WTC11 (cell line): ENCODE measurements around the gene GADL1. TPM values are rescaled to one million over a fixed set of nuclear protein-coding genes. Genes with fewer than 3 reads are reported as not detected.

ENCODE experiments used
- ATAC-seq: fragments of 200-7000 bp; cut with Tn5 transposase; 2 replicates; pipeline ENCODE4 v1.10.0; 2021; ENCODE audit warnings: mild to moderate bottlenecking, moderate library complexity
- CTCF ChIA-PET: fragments of 300-600 bp; sonication (Branson Sonifier 250); formaldehyde crosslinking; loops from one replicate; lab custom pipeline; 2021; ENCODE audit warnings: antibody characterized with exemption; lab: Charles Lee
- POLR2A ChIA-PET: fragments of 350-600 bp; sonication (Branson Sonifier 250); formaldehyde crosslinking; loops from one replicate; lab custom pipeline; 2021; ENCODE audit warnings: antibody characterized with exemption; lab: Charles Lee
- DNase-seq: peaks from one replicate; pipeline ENCODE4 v3.0.0; 2021; ENCODE audit warnings: low spot score
- H3K27ac Mint-ChIP-seq: 2 replicates; pipeline ENCODE4 v1.8.0; 2021; ENCODE audit warnings: mixed read lengths
- H3K27me3 Mint-ChIP-seq: 2 replicates; pipeline ENCODE4 v1.8.0; 2021; ENCODE audit warnings: low read depth, mild to moderate bottlenecking, moderate library complexity, mixed read lengths
- H3K36me3 Mint-ChIP-seq: 2 replicates; pipeline ENCODE4 v1.8.0; 2021; ENCODE audit warnings: mixed read lengths
- H3K4me1 Mint-ChIP-seq: 2 replicates; pipeline ENCODE4 v1.8.0; 2022; ENCODE audit warnings: mixed read lengths
- H3K4me3 Mint-ChIP-seq: 2 replicates; pipeline ENCODE4 v1.8.0; 2021; ENCODE audit warnings: mild to moderate bottlenecking, moderate library complexity, mixed read lengths
- H3K9me3 Mint-ChIP-seq: 2 replicates; pipeline ENCODE4 v1.8.0; 2021; ENCODE audit warnings: mixed read lengths
- ETV6 ChIP-seq: sonication (generic); formaldehyde crosslinking; IDR thresholded peaks from 2 replicates; pipeline ENCODE4 v1.8.1; 2022; ENCODE audit warnings: mild to moderate bottlenecking, missing genetic modification reagents
- FOXP1 ChIP-seq: sonication (generic); formaldehyde crosslinking; IDR thresholded peaks from 2 replicates; pipeline ENCODE4 v1.8.0; 2022; ENCODE audit warnings: missing genetic modification reagents, mild to moderate bottlenecking, moderate library complexity, borderline replicate concordance
- GTF2I ChIP-seq: fragments of 250-450 bp; sonication (Bioruptor Pico); conservative IDR thresholded peaks from 2 replicates; pipeline ENCODE4 v1.4.0; 2021; ENCODE audit warnings: mild to moderate bottlenecking
- IRF2 ChIP-seq: sonication (generic); formaldehyde crosslinking; IDR thresholded peaks from 2 replicates; pipeline ENCODE4 v1.8.0; 2022; ENCODE audit warnings: low read depth, missing genetic modification reagents, borderline replicate concordance
- JUN ChIP-seq: sonication (generic); formaldehyde crosslinking; IDR thresholded peaks from 2 replicates; pipeline ENCODE4 v1.8.0; 2023; ENCODE audit warnings: mild to moderate bottlenecking, missing genetic modification reagents
- PRRX2 ChIP-seq: fragments of 250-450 bp; sonication (Bioruptor Pico); IDR thresholded peaks from 2 replicates; pipeline ENCODE4 v1.8.0; 2021; ENCODE audit warnings: mild to moderate bottlenecking
- SP1 ChIP-seq: sonication (generic); formaldehyde crosslinking; conservative IDR thresholded peaks from 2 replicates; pipeline ENCODE4 v1.8.1; 2022; ENCODE audit warnings: missing genetic modification reagents
- TEAD4 ChIP-seq: sonication (generic); formaldehyde crosslinking; IDR thresholded peaks from 2 replicates; pipeline ENCODE4 v1.8.0; 2022; ENCODE audit warnings: mild to moderate bottlenecking, missing genetic modification reagents
- USF1 ChIP-seq: sonication (generic); formaldehyde crosslinking; IDR thresholded peaks from 2 replicates; pipeline ENCODE4 v1.8.0; 2022; ENCODE audit warnings: mild to moderate bottlenecking, missing genetic modification reagents
- ZBTB43 ChIP-seq: sonication (generic); formaldehyde crosslinking; IDR thresholded peaks from 2 replicates; pipeline ENCODE4 v1.8.1; 2023; ENCODE audit warnings: mild to moderate bottlenecking, missing genetic modification reagents
- ZNF263 ChIP-seq: sonication (generic); formaldehyde crosslinking; IDR thresholded peaks from 2 replicates; pipeline ENCODE4 v1.8.1; 2022; ENCODE audit warnings: low read depth, mild to moderate bottlenecking, moderate library complexity, missing genetic modification reagents
- ZNF532 ChIP-seq: fragments of 250-450 bp; sonication (Bioruptor Pico); IDR thresholded peaks from 2 replicates; pipeline ENCODE4 v1.9.0; 2021; ENCODE audit warnings: mild to moderate bottlenecking, borderline replicate concordance
- ZNF671 ChIP-seq: fragments of 250-450 bp; sonication (Bioruptor Pico); IDR thresholded peaks from 2 replicates; pipeline ENCODE4 v1.8.0; 2021; ENCODE audit warnings: mild to moderate bottlenecking
- total RNA-seq: library from RNA; stranded (reverse); gene quantifications from 3 replicates; pipeline ENCODE4 v1.2.3, GENCODE V29; 2021
- TF ChIP-seq, protein P1 (sequence below): fragments of 250-450 bp; sonication (Bioruptor Pico); IDR thresholded peaks from 2 replicates; pipeline ENCODE4 v1.9.0; 2021; ENCODE audit warnings: mild to moderate bottlenecking

The GADL1 gene
- total RNA-seq, 1 experiment from 2014 or later = 0.15 TPM

DNA sequence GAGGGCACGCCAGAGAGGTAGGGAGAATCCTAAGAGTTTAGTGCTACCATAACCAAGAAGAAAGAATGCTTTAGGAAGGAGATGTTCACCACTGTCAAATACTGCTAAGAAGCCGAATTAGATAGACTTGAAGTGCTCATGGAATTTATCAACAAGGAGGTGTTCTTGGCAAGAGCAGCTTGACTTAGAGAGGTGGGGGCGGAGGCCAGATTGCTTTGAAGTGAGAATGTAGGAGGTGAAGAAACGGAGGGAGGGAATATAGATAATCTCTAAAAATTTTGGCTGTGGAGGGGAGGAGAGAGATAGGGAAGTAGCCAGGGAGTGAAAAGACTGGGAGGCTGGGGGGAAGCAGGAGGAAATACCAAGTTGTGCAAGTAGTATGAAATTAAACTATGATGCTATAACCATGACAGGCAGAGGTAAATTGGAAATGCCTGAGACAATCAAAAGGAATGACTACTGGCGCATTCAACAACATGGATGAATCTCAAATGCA lies 35.5 kb downstream of the GADL1 start:
- TF ChIP-seq, protein P1, sequence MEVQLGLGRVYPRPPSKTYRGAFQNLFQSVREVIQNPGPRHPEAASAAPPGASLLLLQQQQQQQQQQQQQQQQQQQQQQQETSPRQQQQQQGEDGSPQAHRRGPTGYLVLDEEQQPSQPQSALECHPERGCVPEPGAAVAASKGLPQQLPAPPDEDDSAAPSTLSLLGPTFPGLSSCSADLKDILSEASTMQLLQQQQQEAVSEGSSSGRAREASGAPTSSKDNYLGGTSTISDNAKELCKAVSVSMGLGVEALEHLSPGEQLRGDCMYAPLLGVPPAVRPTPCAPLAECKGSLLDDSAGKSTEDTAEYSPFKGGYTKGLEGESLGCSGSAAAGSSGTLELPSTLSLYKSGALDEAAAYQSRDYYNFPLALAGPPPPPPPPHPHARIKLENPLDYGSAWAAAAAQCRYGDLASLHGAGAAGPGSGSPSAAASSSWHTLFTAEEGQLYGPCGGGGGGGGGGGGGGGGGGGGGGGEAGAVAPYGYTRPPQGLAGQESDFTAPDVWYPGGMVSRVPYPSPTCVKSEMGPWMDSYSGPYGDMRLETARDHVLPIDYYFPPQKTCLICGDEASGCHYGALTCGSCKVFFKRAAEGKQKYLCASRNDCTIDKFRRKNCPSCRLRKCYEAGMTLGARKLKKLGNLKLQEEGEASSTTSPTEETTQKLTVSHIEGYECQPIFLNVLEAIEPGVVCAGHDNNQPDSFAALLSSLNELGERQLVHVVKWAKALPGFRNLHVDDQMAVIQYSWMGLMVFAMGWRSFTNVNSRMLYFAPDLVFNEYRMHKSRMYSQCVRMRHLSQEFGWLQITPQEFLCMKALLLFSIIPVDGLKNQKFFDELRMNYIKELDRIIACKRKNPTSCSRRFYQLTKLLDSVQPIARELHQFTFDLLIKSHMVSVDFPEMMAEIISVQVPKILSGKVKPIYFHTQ = no peak
- no peak for TF ChIP-seq ETV6 (CRISPR knock-in tag)
- no peak for TF ChIP-seq JUN (CRISPR knock-in tag)
- Mint-ChIP-seq H3K4me3 (no peak overlapping the region), H3K4me1 (peaks cover 14% of the 10 kb centered on the region), H3K27me3 (no peaks in the 10 kb centered on the region), H3K27ac (no peak overlapping the region), H3K9me3 (no peaks in the 10 kb centered on the region), H3K36me3 (no peaks in the 10 kb centered on the region)
- CTCF ChIA-PET = no interaction called here
- ATAC-seq (no peak), DNase-seq (no peak)
- POLR2A ChIA-PET = no interaction called here

- no peaks in the 10 kb centered on the region for H3K36me3 Mint-ChIP-seq
- no peaks in the 10 kb centered on the region for H3K27me3 Mint-ChIP-seq
- TF ChIP-seq PRRX2 (CRISPR knock-in tag) (no peak), USF1 (CRISPR knock-in tag) (no peak), ZNF532 (CRISPR knock-in tag) (no peak), GTF2I (CRISPR knock-in tag) (no peak), FOXP1 (no peak)
- no peak overlapping the region for H3K27ac Mint-ChIP-seq
- DNase-seq (no peak), ATAC-seq (no peak)
- POLR2A ChIA-PET = interaction anchor here (0.7 kb wide), 1 partner anchor 252 kb away, joined by 3 read pairs; no protein-coding TSS in a partner anchor
- H3K9me3 Mint-ChIP-seq = no peaks in the 10 kb centered on the region
- CTCF ChIA-PET = no interaction called here
- H3K4me3 Mint-ChIP-seq = no peak overlapping the region
- H3K4me1 Mint-ChIP-seq = no peaks in the 10 kb centered on the region
These were observed 38.8 kb downstream of the GADL1 start for GRCh38 chr3:30855400-30856292.

- TF ChIP-seq ZNF671 (CRISPR knock-in tag) (no peak), ZBTB43 (CRISPR knock-in tag) (no peak), TEAD4 (CRISPR knock-in tag) (no peak), SP1 (CRISPR knock-in tag) (no peak), IRF2 (CRISPR knock-in tag) (no peak), ZNF263 (CRISPR knock-in tag) (no peak)
- no peaks in the 10 kb centered on the region for H3K27me3 Mint-ChIP-seq
- ChIA-PET POLR2A (no interaction called here), CTCF (no interaction called here)
- no peak for DNase-seq
- no peaks in the 10 kb centered on the region for H3K9me3 Mint-ChIP-seq
- no peak overlapping the region for H3K27ac Mint-ChIP-seq
- no peak for ATAC-seq
- H3K36me3 Mint-ChIP-seq = no peaks in the 10 kb centered on the region
- no peaks in the 10 kb centered on the region for H3K4me1 Mint-ChIP-seq
- H3K4me3 Mint-ChIP-seq = no peak overlapping the region
These were observed 41.6 kb downstream of the GADL1 start for GRCh38 chr3:30852833-30853232.
